ENCODE measurements around the gene EXOSC1. TPM values are rescaled to one million over a fixed set of nuclear protein-coding genes. Genes with fewer than 3 reads are reported as not detected.

The EXOSC1 gene
- total RNA-seq, 4 donors from 2014 or later = 12.4 to 44.8 (median 24.7) TPM

- Histone ChIP-seq H3K36me3 (peaks cover 44 to 100% (median 51%) of the 10 kb centered on the region in 3 donors), H3K4me3 (no peak overlapping the region), H3K27ac (no peak overlapping the region), H3K4me1 (peaks cover 0 to 40% (median 5%) of the 10 kb centered on the region in 3 donors), H3K9me3 (no peaks in the 10 kb centered on the region), H3K27me3 (no peaks in the 10 kb centered on the region)
- intact Hi-C loops (cut with DNase I) = loop anchor here (10.0 kb wide), 1 partner anchor 88 kb away; no protein-coding TSS in a partner anchor
- TF ChIP-seq POLR2A (IDR thresholded peaks at IDR 0.05) = no peak
- TF ChIP-seq, protein P1, sequence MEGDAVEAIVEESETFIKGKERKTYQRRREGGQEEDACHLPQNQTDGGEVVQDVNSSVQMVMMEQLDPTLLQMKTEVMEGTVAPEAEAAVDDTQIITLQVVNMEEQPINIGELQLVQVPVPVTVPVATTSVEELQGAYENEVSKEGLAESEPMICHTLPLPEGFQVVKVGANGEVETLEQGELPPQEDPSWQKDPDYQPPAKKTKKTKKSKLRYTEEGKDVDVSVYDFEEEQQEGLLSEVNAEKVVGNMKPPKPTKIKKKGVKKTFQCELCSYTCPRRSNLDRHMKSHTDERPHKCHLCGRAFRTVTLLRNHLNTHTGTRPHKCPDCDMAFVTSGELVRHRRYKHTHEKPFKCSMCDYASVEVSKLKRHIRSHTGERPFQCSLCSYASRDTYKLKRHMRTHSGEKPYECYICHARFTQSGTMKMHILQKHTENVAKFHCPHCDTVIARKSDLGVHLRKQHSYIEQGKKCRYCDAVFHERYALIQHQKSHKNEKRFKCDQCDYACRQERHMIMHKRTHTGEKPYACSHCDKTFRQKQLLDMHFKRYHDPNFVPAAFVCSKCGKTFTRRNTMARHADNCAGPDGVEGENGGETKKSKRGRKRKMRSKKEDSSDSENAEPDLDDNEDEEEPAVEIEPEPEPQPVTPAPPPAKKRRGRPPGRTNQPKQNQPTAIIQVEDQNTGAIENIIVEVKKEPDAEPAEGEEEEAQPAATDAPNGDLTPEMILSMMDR (IDR thresholded peaks at IDR 0.05) = no peak
- WGBS, 2 donors = 67 to 73% methylated on average over 1 to 4 of the region's 4 CpGs
- no peak for DNase-seq
Observed at GRCh38 chr10:97466755-97467154, 20.9 kb upstream of the EXOSC1 start.

GRCh38 chr10:97465982-97466381 lies 20.2 kb upstream of the EXOSC1 start:
- TF ChIP-seq, protein P1 (IDR thresholded peaks at IDR 0.05) = no peak
- TF ChIP-seq POLR2A (IDR thresholded peaks at IDR 0.05) = no peak
- no peak overlapping the region for H3K27ac ChIP-seq
- H3K27me3 ChIP-seq = no peaks in the 10 kb centered on the region
- H3K36me3 ChIP-seq = peaks cover 52 to 100% (median 59%) of the 10 kb centered on the region in 3 donors
- no peaks in the 10 kb centered on the region for H3K9me3 ChIP-seq
- intact Hi-C loops (cut with DNase I) = loop anchor here (10.0 kb wide), 1 partner anchor 89 kb away; no protein-coding TSS in a partner anchor
- H3K4me3 ChIP-seq = no peak overlapping the region
- peaks cover 0 to 40% (median 5%) of the 10 kb centered on the region in 3 donors for H3K4me1 ChIP-seq
- 92 to 100% methylated on average over 3 to 7 of the region's 7 CpGs for WGBS, 2 donors
- no peak for DNase-seq

- Histone ChIP-seq H3K4me3 (no peak overlapping the region), H3K4me1 (peaks cover 0 to 40% (median 5%) of the 10 kb centered on the region in 3 donors), H3K27ac (peak overlapping the region in 3 of 4 donors; percentile 39 to 56 (median 55)), H3K9me3 (no peaks in the 10 kb centered on the region), H3K27me3 (no peaks in the 10 kb centered on the region), H3K36me3 (peaks cover 57 to 100% (median 65%) of the 10 kb centered on the region in 3 donors)
- DNase-seq = no peak
- TF ChIP-seq POLR2A (IDR thresholded peaks at IDR 0.05) = no peak
- TF ChIP-seq, protein P1 (IDR thresholded peaks at IDR 0.05) = no peak
- WGBS, 2 donors = 33 to 60% methylated on average over 1 of the region's 1 CpG
- intact Hi-C loops (cut with DNase I) = loop anchor here (10.0 kb wide), 1 partner anchor 91 kb away; no protein-coding TSS in a partner anchor
Observed at GRCh38 chr10:97464226-97464625, 18.4 kb upstream of the EXOSC1 start.

DNA sequence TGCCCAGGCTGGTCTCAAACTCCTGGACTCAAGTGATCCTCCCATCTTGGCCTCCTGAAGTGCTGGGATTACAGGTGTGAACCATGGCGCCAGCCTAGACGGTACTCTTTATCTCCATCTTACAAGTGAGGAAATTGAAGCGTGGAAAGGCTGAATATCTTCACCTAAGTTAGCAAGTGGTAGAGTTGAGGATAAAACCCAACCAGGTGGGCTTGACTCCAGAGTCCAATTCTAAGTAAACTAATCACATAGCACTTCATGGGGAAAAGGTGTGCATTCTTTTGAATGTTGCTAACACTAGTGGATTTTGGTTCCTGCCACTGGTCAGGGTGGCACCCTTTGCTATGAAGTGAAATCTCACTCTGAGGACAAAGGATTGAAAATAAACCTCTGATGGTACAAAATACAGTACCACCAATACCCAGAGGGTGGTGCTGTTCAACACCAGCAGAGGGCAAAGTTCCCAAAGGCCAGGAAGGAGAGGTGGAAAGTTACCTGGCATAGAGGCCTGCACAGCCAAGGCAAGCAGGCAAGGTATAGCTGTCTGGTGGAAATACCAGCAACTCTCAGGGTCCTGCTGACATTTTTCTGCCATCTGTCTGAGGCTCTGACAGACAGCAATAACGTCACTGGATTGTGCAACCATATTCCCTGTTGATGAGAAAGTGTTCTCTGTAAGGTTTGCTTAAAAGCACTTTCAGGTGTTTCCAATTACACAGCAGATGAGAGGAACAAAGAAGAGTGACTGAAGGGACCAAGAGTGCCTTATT lies 17.7 kb upstream of the EXOSC1 start:
- H3K27ac ChIP-seq = peak overlapping the region in 3 of 4 donors; percentile 39 to 56 (median 55)
- intact Hi-C loops (cut with DNase I) = loop anchor here (10.0 kb wide), 1 partner anchor 91 kb away; no protein-coding TSS in a partner anchor
- H3K36me3 ChIP-seq = peaks cover 59 to 100% (median 66%) of the 10 kb centered on the region in 3 donors
- peaks cover 0 to 35% (median 5%) of the 10 kb centered on the region in 3 donors for H3K4me1 ChIP-seq
- H3K9me3 ChIP-seq = no peaks in the 10 kb centered on the region
- WGBS, 2 donors = 13 to 60% methylated on average over 1 to 4 of the region's 4 CpGs
- no peaks in the 10 kb centered on the region for H3K27me3 ChIP-seq
- no peak overlapping the region for H3K4me3 ChIP-seq
- TF ChIP-seq, protein P1 (IDR thresholded peaks at IDR 0.05) = peak; percentile 69 to 92 (median 88)
- no peak for TF ChIP-seq POLR2A (IDR thresholded peaks at IDR 0.05)
- DNase-seq = no peak

GRCh38 chr10:97462309-97462708 lies 16.5 kb upstream of the EXOSC1 start:
- H3K4me3 ChIP-seq = no peak overlapping the region
- H3K36me3 ChIP-seq = peaks cover 62 to 100% (median 75%) of the 10 kb centered on the region in 3 donors
- H3K27me3 ChIP-seq = no peaks in the 10 kb centered on the region
- no peak for TF ChIP-seq POLR2A (IDR thresholded peaks at IDR 0.05)
- TF ChIP-seq, protein P1 (IDR thresholded peaks at IDR 0.05) = no peak
- peaks cover 0 to 23% (median 0%) of the 10 kb centered on the region in 3 donors for H3K4me1 ChIP-seq
- 76 to 81% methylated on average over 2 of the region's 2 CpGs for WGBS, 2 donors
- no peak overlapping the region for H3K27ac ChIP-seq
- DNase-seq = no peak
- intact Hi-C loops (cut with DNase I) = loop anchor here (10.0 kb wide), 1 partner anchor 92 kb away; no protein-coding TSS in a partner anchor
- no peaks in the 10 kb centered on the region for H3K9me3 ChIP-seq
